GM12878 (cell line): ENCODE measurements around the gene FCF1. TPM values are rescaled to one million over a fixed set of nuclear protein-coding genes. Genes with fewer than 3 reads are reported as not detected.

Experiments used
- ATAC-seq: fragments of 200-7000 bp; cut with Tn5 transposase; 3 replicates; pipeline ENCODE4 v1.9.1; 2020; ENCODE audit warnings: mild to moderate bottlenecking, moderate library complexity
- BruUV-seq: library from RNA; stranded (reverse); fragments of 400-500 nt; replicated peaks from 2 replicates; lab custom pipeline; 2021; lab: Mats Ljungman, UMichigan
- CTCF ChIA-PET: fragments of 300-600 bp; sonication (Branson Sonifier 250); formaldehyde crosslinking; extraction: SDS; loops from one replicate; lab custom pipeline; 2021; ENCODE audit warnings: inconsistent platforms; lab: Yijun Ruan, JAX
- POLR2A ChIA-PET: fragments of 350-600 bp; formaldehyde crosslinking; extraction: SDS; loops from one replicate; lab custom pipeline; 2021; ENCODE audit warnings: inconsistent platforms; lab: Charles Lee
- RAD21 ChIA-PET: fragments of 300-600 bp; sonication (Branson Sonifier 250); formaldehyde crosslinking; loops from one replicate; lab custom pipeline; 2023; ENCODE audit warnings: antibody characterized with exemption; ENCODE audit not compliant: unreplicated experiment; lab: Charles Lee
- SMC1A ChIA-PET: fragments of 300-600 bp; sonication (Branson Sonifier 250); formaldehyde crosslinking; loops from one replicate; lab custom pipeline; 2023; ENCODE audit not compliant: unreplicated experiment, uncharacterized antibody; lab: Charles Lee
- DNase-seq: peaks from one replicate; pipeline ENCODE4 v3.0.0-alpha.2; 2011; ENCODE audit warnings: low read depth, low spot score
- FAIRE-seq: peaks from 3 replicates; lab custom pipeline; 2011; peaks lifted over from hg19 to GRCh38; lab: Jason Lieb, UNC
- H2AFZ ChIP-seq: 2 replicates; pipeline ENCODE4 v1.6.0; 2011; ENCODE audit warnings: low read depth, low read length, control low read depth; ENCODE audit not compliant: control insufficient read depth
- H3K27ac ChIP-seq: 2 replicates; pipeline ENCODE4 v1.5.1; 2011; ENCODE audit warnings: control low read depth; ENCODE audit not compliant: control insufficient read depth, insufficient read depth
- H3K27me3 ChIP-seq, 2 experiments: replicated peaks in 1 of 2; 2 replicates each; pipeline versions ENCODE4 v1.6.0 to v1.6.1; 2011; ENCODE audit warnings: low read length in 1 of 2; ENCODE audit not compliant: control insufficient read depth in 2 of 2, insufficient read depth in 2 of 2
- H3K36me3 ChIP-seq, 2 experiments: 2 replicates each; pipeline ENCODE4 v1.5.1; 2011; ENCODE audit warnings: low read length in 1 of 2; ENCODE audit not compliant: control insufficient read depth in 2 of 2, insufficient read depth in 2 of 2
- H3K4me1 ChIP-seq: 2 replicates; pipeline ENCODE4 v1.6.1; 2011; ENCODE audit warnings: mild to moderate bottlenecking, low read length, moderate library complexity, mixed read lengths; ENCODE audit not compliant: control insufficient read depth, insufficient read depth
- H3K4me2 ChIP-seq: 2 replicates; pipeline ENCODE4 v1.6.0; 2011; ENCODE audit warnings: control low read depth; ENCODE audit not compliant: control insufficient read depth, insufficient read depth
- H3K4me3 ChIP-seq: fragments of 200-600 bp; sonication (generic); 2 replicates; pipeline ENCODE4 v1.5.1; 2016
- H3K79me2 ChIP-seq: 2 replicates; pipeline ENCODE4 v1.6.0; 2011; ENCODE audit warnings: low read length; ENCODE audit not compliant: control insufficient read depth, insufficient read depth
- H3K9ac ChIP-seq: 2 replicates; pipeline ENCODE4 v1.8.0; 2011; ENCODE audit warnings: low read length, control low read depth, mixed read lengths; ENCODE audit not compliant: control insufficient read depth, insufficient read depth
- H3K9me3 ChIP-seq: replicated peaks from 3 replicates; pipeline ENCODE4 v1.5.1; 2011; ENCODE audit warnings: mild to moderate bottlenecking, low read length; ENCODE audit not compliant: control insufficient read depth, insufficient read depth
- H4K20me1 ChIP-seq: 2 replicates; pipeline ENCODE4 v1.6.0; 2011; ENCODE audit not compliant: control insufficient read depth, insufficient read depth
- BRCA1 ChIP-seq: IDR thresholded peaks from 2 replicates; pipeline ENCODE4 v1.6.1; 2011; ENCODE audit warnings: low read depth, low read length, improper control_type of control experiment
- CUX1 ChIP-seq: IDR thresholded peaks from 2 replicates; pipeline ENCODE4 v1.6.1; 2012; ENCODE audit warnings: improper control_type of control experiment, low read depth, low read length; ENCODE audit not compliant: insufficient replicate concordance
- DPF2 ChIP-seq: fragments of 450-650 bp; IDR thresholded peaks from 2 replicates; pipeline ENCODE4 v1.6.1; 2017; ENCODE audit warnings: mild to moderate bottlenecking
- GATAD2B ChIP-seq: fragments of 450-650 bp; conservative IDR thresholded peaks from 2 replicates; pipeline ENCODE4 v1.6.1; 2017; ENCODE audit warnings: low read depth, mild to moderate bottlenecking, moderate library complexity
- IRF3 ChIP-seq: fragments of 450-650 bp; IDR thresholded peaks from 2 replicates; pipeline ENCODE4 v1.6.1; 2014; ENCODE audit warnings: mild to moderate bottlenecking
- NFIC ChIP-seq: IDR thresholded peaks from 2 replicates; pipeline ENCODE4 v1.6.1; 2012; ENCODE audit warnings: low read depth, mild to moderate bottlenecking, inconsistent platforms, low read length, moderate library complexity
- NR2F1 ChIP-seq: fragments of 450-650 bp; conservative IDR thresholded peaks from 2 replicates; pipeline ENCODE4 v1.6.1; 2017; ENCODE audit warnings: mild to moderate bottlenecking
- SRF ChIP-seq, 2 experiments: IDR thresholded peaks; 2 replicates each; pipeline ENCODE4 v1.6.1; 2011; ENCODE audit warnings: low read depth in 2 of 2, low read length in 2 of 2, mild to moderate bottlenecking in 1 of 2, moderate library complexity in 1 of 2
- WGBS: methylation state at CpG from one replicate; pipeline ENCODE4 v1.1.6; 2016; ENCODE audit warnings: low lambda C conversion rate; ENCODE audit not compliant: insufficient replicate concordance, insufficient coverage; ENCODE audit errors: missing lambda C conversion rate; 5-methylcytosine and 5-hydroxymethylcytosine counted together
- in situ Hi-C: fragments of 300-500 bp; cut with MboI; formaldehyde crosslinking; loops from 9 replicates; pipeline ENCODE4 v1.14.3; 2018; ENCODE audit warnings: mixed read lengths
- intact Hi-C: fragments of 100-400 bp; cut with micrococcal nuclease; formaldehyde crosslinking; loops from one replicate; pipeline ENCODE4 v1.14.2; 2022; ENCODE audit not compliant: unreplicated experiment
- polyA plus RNA-seq, 11 experiments: library from polyadenylated mRNA; depleted of rRNA in 4 of 11; unstranded in 6 of 11; stranded (reverse) in 5 of 11; fragments of >200 nt; fragmentation: Nextera tagmentation in 4 of 11; fragmentation: Illumina TruSeq in 1 of 11; extraction: Ambion mirVana in 4 of 11; extraction: Trizol in 1 of 11; gene quantifications; 1 replicate in 1 of 11; 2 replicates in 10 of 11; pipeline versions ENCODE4 v1.2.1 to v1.2.3, GENCODE V29; 2011 to 2016; ENCODE audit warnings: inconsistent platforms in 2 of 11, missing spikeins in 2 of 11, low read depth in 1 of 11
- total RNA-seq, 4 experiments: library from RNA; depleted of rRNA in 3 of 4; stranded (reverse); fragments of >200 nt in 3 of 4; fragmentation: Illumina TruSeq in 1 of 4; extraction: Trizol in 1 of 4; gene quantifications; 2 replicates each; pipeline versions ENCODE4 v1.2.1 to v1.2.3, GENCODE V29; 2013 to 2021

FCF1 gene
- total and polyA plus RNA-seq, 10 of the 15 experiments (the other 5 are each of a cell fraction or from before 2014, with no cell fraction given), result 6.2 to 88.7 (median 28.5) TPM

- RAD21 ChIA-PET, result no interaction called here
- WGBS, result 91% methylated on average over 3 of the region's 3 CpGs
- no peak overlapping the region for H3K4me3 ChIP-seq
- H3K9me3 ChIP-seq, result no peaks in the 10 kb centered on the region
- H2AFZ ChIP-seq, result no peak overlapping the region
- no TSS peak for BruUV-seq
- POLR2A ChIA-PET, result no interaction called here
- H3K27me3 ChIP-seq, result no peaks in the 10 kb centered on the region
- no peak for TF ChIP-seq BRCA1
- TF ChIP-seq DPF2, result no peak
- H3K4me2 ChIP-seq, result no peak overlapping the region
- H3K79me2 ChIP-seq, result no peaks in the 10 kb centered on the region
- no peak for ATAC-seq
- peaks cover 2 to 18% of the 10 kb centered on the region in 2 experiments for H3K36me3 ChIP-seq
- CTCF ChIA-PET, result interaction anchor here (1.0 to 1.4 kb wide), 2 partner anchors 48 to 124 kb away, joined by 4 to 5 read pairs; no protein-coding TSS in a partner anchor
- H3K9ac ChIP-seq, result no peak overlapping the region
- H3K27ac ChIP-seq, result no peak overlapping the region
- H3K4me1 ChIP-seq, result no peaks in the 10 kb centered on the region
- in situ Hi-C loops, result no loop called here
- no peak for DNase-seq
- SMC1A ChIA-PET, result no interaction called here
- H4K20me1 ChIP-seq, result no peaks in the 10 kb centered on the region
- FAIRE-seq, result no peak
- intact Hi-C loops, result no loop called here
These were observed 20.3 kb downstream of the FCF1 start for GRCh38 chr14:74733221-74733620.

- POLR2A ChIA-PET, result no interaction called here
- no peak for FAIRE-seq
- TF ChIP-seq SRF (IDR thresholded peaks at IDR 0.05; ENCODE audit: low read depth in 2 of 2, low read length in 2 of 2) (no peak), GATAD2B (no peak), CUX1 (no peak), NR2F1 (no peak), IRF3 (no peak), NFIC (no peak)
These were observed 22.2 kb downstream of the FCF1 start for GRCh38 chr14:74735125-74735524.

More at GRCh38 chr14:74735125-74735524, 22.2 kb downstream of the FCF1 start:
- ChIA-PET CTCF (no interaction called here), RAD21 (no interaction called here), SMC1A (no interaction called here)
- no peaks in the 10 kb centered on the region for H3K9me3 ChIP-seq
- whole genome bisulfite sequencing, result 100% methylated on average over 4 of the region's 4 CpGs
- H3K4me3 ChIP-seq, result no peak overlapping the region
- intact Hi-C loops (no loop called here), in situ Hi-C loops (no loop called here)
- no peak overlapping the region for H3K27ac ChIP-seq
- H3K4me2 ChIP-seq, result no peak overlapping the region
- no peaks in the 10 kb centered on the region for H3K4me1 ChIP-seq
- no peak overlapping the region for H2AFZ ChIP-seq
- no peaks in the 10 kb centered on the region for H3K27me3 ChIP-seq
- H3K9ac ChIP-seq, result no peak overlapping the region
- peaks cover 2 to 21% of the 10 kb centered on the region in 2 experiments for H3K36me3 ChIP-seq
- H4K20me1 ChIP-seq, result no peaks in the 10 kb centered on the region
- BruUV-seq, result TSS peak; percentile 48
- ATAC-seq (no peak), DNase-seq (no peak)
- H3K79me2 ChIP-seq, result no peaks in the 10 kb centered on the region
